Measurements from ENCODE around the gene MTHFS.
"Not testable (repeated sequence)": the region's sequence is repeated elsewhere in the genome, so short reads cannot be mapped to it uniquely, and the experiment has no call there.

Gene MTHFS

DNA sequence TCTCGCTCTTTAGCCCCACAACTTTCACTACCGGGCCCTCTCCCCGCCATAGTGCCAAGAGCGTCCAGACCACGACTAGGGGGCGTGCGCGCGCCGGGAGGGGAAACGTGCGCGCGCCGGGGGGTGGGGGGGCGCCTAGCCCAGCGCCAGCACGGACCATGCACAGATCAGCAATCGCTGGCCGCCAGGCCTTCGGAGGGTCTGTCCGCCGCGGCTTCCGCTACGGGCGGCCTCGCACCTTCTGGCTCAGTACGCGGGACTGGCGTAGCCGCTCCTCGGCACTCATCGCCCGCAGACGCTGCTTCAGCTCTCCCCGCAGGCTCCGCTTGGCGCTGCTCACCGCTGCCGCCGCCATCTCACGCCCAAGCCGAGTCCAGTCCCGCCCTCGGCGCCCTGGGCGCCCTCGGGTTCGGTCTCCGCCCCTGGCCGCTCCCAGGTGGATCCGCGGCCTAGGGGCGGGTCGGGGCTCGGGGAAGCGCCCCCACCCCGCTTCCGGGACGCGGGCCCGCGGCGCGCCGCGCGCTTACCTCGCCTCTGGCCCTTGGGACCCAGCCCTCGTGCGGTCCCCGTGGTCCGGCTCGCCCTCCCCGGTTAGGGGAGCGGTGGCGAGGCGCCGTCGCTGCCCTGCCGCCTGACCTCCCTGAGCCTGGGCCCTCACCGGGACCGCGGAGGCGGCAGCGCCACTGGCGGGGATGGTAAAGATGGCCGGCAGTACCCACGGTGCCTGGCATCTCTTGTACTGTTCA lies at the start of gene MTHFS:
Gene MTHFS, minus strand, starts transcription at position 381 of the 746 bp plus-strand sequence. Its CDS starts 26 bp downstream, at position 355.
- DNase-seq (ENCODE audit: low read depth, low spot score) = peak; percentile 59
- peak within 1 kb of the TSS; percentile 98 for H3K4me3 ChIP-seq (ENCODE audit: insufficient read length, low read depth)
- H3K9ac ChIP-seq (ENCODE audit: insufficient read length, low read depth) = peak within 1 kb of the TSS; percentile 99
- no peak for TF ChIP-seq SUZ12 (IDR thresholded peaks at IDR 0.05; ENCODE audit: extremely low read depth, insufficient read depth, insufficient read length)
- no peak for TF ChIP-seq ZNF274 (IDR thresholded peaks at IDR 0.05; ENCODE audit: low read depth, low read length)
- peak; percentile 3 for TF ChIP-seq YY1 (IDR thresholded peaks at IDR 0.05; ENCODE audit: insufficient read depth, insufficient read length)
- H3K27me3 ChIP-seq (ENCODE audit: insufficient read depth, insufficient read length) = no peaks in the 10 kb centered on the region
- H3K36me3 ChIP-seq (ENCODE audit: insufficient read depth, insufficient read length, low read length) = peaks cover 17% of the 10 kb centered on the region
- no peaks in the 10 kb centered on the region for H3K4me1 ChIP-seq (ENCODE audit: insufficient read depth, insufficient read length)
- no peaks in the 10 kb centered on the region for H3K9me3 ChIP-seq (ENCODE audit: insufficient read depth, low read length)

GRCh38 chr15:79944622-79945021 lies 47.8 kb upstream of the MTHFS start:
- no peak for DNase-seq (ENCODE audit: low read depth, low spot score)
- TF ChIP-seq ZNF274 (IDR thresholded peaks at IDR 0.05; ENCODE audit: low read depth, low read length) (no peak), YY1 (IDR thresholded peaks at IDR 0.05; ENCODE audit: insufficient read depth, insufficient read length) (no peak), SUZ12 (IDR thresholded peaks at IDR 0.05; ENCODE audit: extremely low read depth, insufficient read depth, insufficient read length) (no peak)
- H3K9ac ChIP-seq (ENCODE audit: insufficient read length, low read depth) = no peak overlapping the region
- H3K36me3 ChIP-seq (ENCODE audit: insufficient read depth, insufficient read length, low read length) = no peaks in the 10 kb centered on the region
- no peaks in the 10 kb centered on the region for H3K27me3 ChIP-seq (ENCODE audit: insufficient read depth, insufficient read length)
- H3K9me3 ChIP-seq (ENCODE audit: insufficient read depth, low read length) = no peaks in the 10 kb centered on the region
- H3K4me1 ChIP-seq (ENCODE audit: insufficient read depth, insufficient read length) = no peaks in the 10 kb centered on the region
- no peak overlapping the region for H3K4me3 ChIP-seq (ENCODE audit: insufficient read length, low read depth)

DNA sequence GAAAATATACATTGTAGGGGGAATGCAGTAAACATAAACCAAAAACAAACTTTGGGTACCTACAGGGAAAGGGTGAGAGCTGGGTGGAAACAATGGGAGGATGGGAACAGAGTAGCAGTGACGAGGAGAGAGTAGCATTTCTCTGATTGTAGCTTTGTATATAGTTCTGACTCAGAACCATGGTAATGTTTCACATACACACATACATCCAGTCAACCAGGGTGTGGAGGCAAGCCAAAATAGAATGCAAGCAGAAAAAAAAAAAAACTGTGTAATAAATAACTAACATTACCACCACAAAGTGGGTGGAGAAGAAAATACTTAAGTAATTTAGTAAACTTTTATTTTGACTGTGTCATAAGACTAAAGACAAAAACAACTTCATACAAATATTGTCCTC lies 47.0 kb upstream of the MTHFS start:
- no peak for DNase-seq (ENCODE audit: low read depth, low spot score)
- Histone ChIP-seq H3K4me3 (ENCODE audit: insufficient read length, low read depth) (no peak overlapping the region), H3K36me3 (ENCODE audit: insufficient read depth, insufficient read length, low read length) (no peaks in the 10 kb centered on the region), H3K9ac (ENCODE audit: insufficient read length, low read depth) (no peak overlapping the region), H3K27me3 (ENCODE audit: insufficient read depth, insufficient read length) (no peaks in the 10 kb centered on the region), H3K4me1 (ENCODE audit: insufficient read depth, insufficient read length) (no peaks in the 10 kb centered on the region), H3K9me3 (ENCODE audit: insufficient read depth, low read length) (no peaks in the 10 kb centered on the region)
- TF ChIP-seq SUZ12 (IDR thresholded peaks at IDR 0.05; ENCODE audit: extremely low read depth, insufficient read depth, insufficient read length) = no peak
- no peak for TF ChIP-seq YY1 (IDR thresholded peaks at IDR 0.05; ENCODE audit: insufficient read depth, insufficient read length)
- TF ChIP-seq ZNF274 (IDR thresholded peaks at IDR 0.05; ENCODE audit: low read depth, low read length) = no peak

- H3K27me3 ChIP-seq (ENCODE audit: insufficient read depth, insufficient read length) = no peaks in the 10 kb centered on the region
- H3K4me3 ChIP-seq (ENCODE audit: insufficient read length, low read depth) = no peak overlapping the region
- TF ChIP-seq SUZ12 (IDR thresholded peaks at IDR 0.05; ENCODE audit: extremely low read depth, insufficient read depth, insufficient read length) (no peak), ZNF274 (IDR thresholded peaks at IDR 0.05; ENCODE audit: low read depth, low read length) (no peak), YY1 (IDR thresholded peaks at IDR 0.05; ENCODE audit: insufficient read depth, insufficient read length) (no peak)
- no peak overlapping the region for H3K9ac ChIP-seq (ENCODE audit: insufficient read length, low read depth)
- no peaks in the 10 kb centered on the region for H3K36me3 ChIP-seq (ENCODE audit: insufficient read depth, insufficient read length, low read length)
- H3K9me3 ChIP-seq (ENCODE audit: insufficient read depth, low read length) = no peaks in the 10 kb centered on the region
- H3K4me1 ChIP-seq (ENCODE audit: insufficient read depth, insufficient read length) = no peaks in the 10 kb centered on the region
- no peak for DNase-seq (ENCODE audit: low read depth, low spot score)
These were observed 46.1 kb upstream of the MTHFS start for GRCh38 chr15:79942741-79943481.

DNA sequence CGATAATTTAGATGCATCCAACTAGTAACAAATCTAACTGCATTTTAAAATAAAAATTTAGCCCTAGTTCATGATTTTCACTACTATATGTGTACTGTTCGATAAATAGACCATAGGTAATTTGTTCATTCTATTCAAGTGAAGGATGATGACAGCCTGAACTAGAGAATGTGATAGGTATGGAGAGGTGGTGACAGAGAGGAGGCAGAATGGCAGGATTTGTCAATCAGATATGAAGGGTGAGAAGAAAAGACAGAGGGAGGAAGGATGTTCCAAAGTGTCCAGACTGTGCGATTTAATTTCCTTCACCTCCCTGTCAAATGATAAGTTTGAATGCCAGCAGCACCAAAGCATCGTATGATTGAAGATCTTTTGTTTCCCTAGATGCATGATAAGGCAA lies 42.6 kb upstream of the MTHFS start:
- H3K9me3 ChIP-seq (ENCODE audit: insufficient read depth, low read length) = no peaks in the 10 kb centered on the region
- H3K4me1 ChIP-seq (ENCODE audit: insufficient read depth, insufficient read length) = no peaks in the 10 kb centered on the region
- H3K36me3 ChIP-seq (ENCODE audit: insufficient read depth, insufficient read length, low read length) = no peaks in the 10 kb centered on the region
- H3K9ac ChIP-seq (ENCODE audit: insufficient read length, low read depth) = no peak overlapping the region
- H3K27me3 ChIP-seq (ENCODE audit: insufficient read depth, insufficient read length) = no peaks in the 10 kb centered on the region
- H3K4me3 ChIP-seq (ENCODE audit: insufficient read length, low read depth) = no peak overlapping the region
- TF ChIP-seq YY1 (IDR thresholded peaks at IDR 0.05; ENCODE audit: insufficient read depth, insufficient read length) = no peak
- no peak for TF ChIP-seq SUZ12 (IDR thresholded peaks at IDR 0.05; ENCODE audit: extremely low read depth, insufficient read depth, insufficient read length)
- no peak for TF ChIP-seq ZNF274 (IDR thresholded peaks at IDR 0.05; ENCODE audit: low read depth, low read length)
- DNase-seq (ENCODE audit: low read depth, low spot score) = no peak

DNA sequence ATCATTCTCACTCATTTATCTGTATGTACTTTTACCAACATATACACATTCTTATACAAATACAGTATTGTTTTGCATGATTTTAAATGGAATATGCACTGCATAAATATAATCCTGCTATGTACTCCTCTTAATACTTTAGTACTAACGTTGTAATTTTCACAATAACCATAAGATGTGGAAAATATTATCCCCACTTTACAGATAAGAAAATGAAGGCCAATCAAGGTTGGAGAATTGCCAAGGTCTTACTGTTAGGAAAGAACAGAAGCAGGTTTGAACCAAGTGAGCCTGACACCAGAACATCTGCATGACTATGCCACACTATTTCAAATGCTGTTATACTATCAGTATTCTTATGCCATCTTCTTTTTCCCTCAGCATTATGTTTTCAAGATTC lies 41.3 kb upstream of the MTHFS start:
- no peaks in the 10 kb centered on the region for H3K27me3 ChIP-seq (ENCODE audit: insufficient read depth, insufficient read length)
- DNase-seq (ENCODE audit: low read depth, low spot score) = no peak
- H3K4me1 ChIP-seq (ENCODE audit: insufficient read depth, insufficient read length) = no peaks in the 10 kb centered on the region
- H3K4me3 ChIP-seq (ENCODE audit: insufficient read length, low read depth) = no peak overlapping the region
- no peaks in the 10 kb centered on the region for H3K9me3 ChIP-seq (ENCODE audit: insufficient read depth, low read length)
- TF ChIP-seq ZNF274 (IDR thresholded peaks at IDR 0.05; ENCODE audit: low read depth, low read length) (no peak), YY1 (IDR thresholded peaks at IDR 0.05; ENCODE audit: insufficient read depth, insufficient read length) (no peak), SUZ12 (IDR thresholded peaks at IDR 0.05; ENCODE audit: extremely low read depth, insufficient read depth, insufficient read length) (no peak)
- no peak overlapping the region for H3K9ac ChIP-seq (ENCODE audit: insufficient read length, low read depth)
- H3K36me3 ChIP-seq (ENCODE audit: insufficient read depth, insufficient read length, low read length) = no peaks in the 10 kb centered on the region

DNA sequence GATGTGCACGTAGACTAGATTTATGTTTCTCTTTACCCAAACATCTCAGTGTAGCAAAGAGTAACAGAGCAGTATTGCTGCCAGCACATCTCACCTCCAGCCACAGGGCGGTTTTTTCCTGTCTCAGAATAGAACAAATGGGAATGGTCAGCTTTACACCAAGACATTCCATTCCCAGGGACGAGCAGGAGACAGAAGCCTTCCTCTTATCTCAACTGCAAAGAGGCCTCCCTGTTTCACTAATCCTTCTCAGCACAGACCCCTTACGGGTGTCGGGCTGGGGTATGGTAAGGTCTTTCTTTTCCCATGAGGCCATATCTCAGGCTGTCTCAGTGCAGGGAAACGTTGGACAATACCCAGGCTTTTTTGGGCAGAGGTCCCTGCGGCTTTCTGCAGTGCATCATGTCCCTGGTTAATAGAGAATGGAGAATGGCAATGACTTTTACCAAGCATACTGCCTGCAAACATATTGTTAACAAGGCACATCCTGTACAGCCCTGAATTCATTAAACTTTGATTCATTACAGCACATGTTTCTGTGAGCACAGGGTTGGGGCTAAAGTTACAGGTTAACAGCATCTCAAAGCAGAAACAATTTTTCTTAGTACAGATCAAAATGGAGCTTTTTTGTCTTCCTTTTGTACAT lies 38.9 kb upstream of the MTHFS start:
- H3K9ac ChIP-seq (ENCODE audit: insufficient read length, low read depth); H3K4me1 ChIP-seq (ENCODE audit: insufficient read depth, insufficient read length); H3K36me3 ChIP-seq (ENCODE audit: insufficient read depth, insufficient read length, low read length); H3K9me3 ChIP-seq (ENCODE audit: insufficient read depth, low read length); DNase-seq (ENCODE audit: low read depth, low spot score); H3K4me3 ChIP-seq (ENCODE audit: insufficient read length, low read depth); H3K27me3 ChIP-seq (ENCODE audit: insufficient read depth, insufficient read length): not testable (repeated sequence)
